Ovary (tissue), 3 donors: ENCODE data around the gene LPCAT2.

ENCODE experiments used
- CTCF ChIP-seq, 3 donors: fragments of 450-650 bp in 2 of 3; fragments of 200-600 bp in 1 of 3; IDR thresholded peaks; one replicate each; pipeline versions ENCODE4 v1.5.1 to v1.8.0; 2016 to 2022; ENCODE audit warnings: antibody characterized with exemption in 3 of 3, mild to moderate bottlenecking in 1 of 3
- EP300 ChIP-seq: sonication (generic); formaldehyde crosslinking; IDR thresholded peaks from one replicate; pipeline ENCODE4 v1.6.1; 2017; ENCODE audit warnings: antibody characterized with exemption
- donor health status: DM: no; HTN: no; CAD: no.

- TF ChIP-seq EP300, result no peak
- TF ChIP-seq CTCF (IDR thresholded peaks at IDR 0.05), result no peak
These were observed 114.2 kb downstream of the LPCAT2 start for GRCh38 chr16:55622930-55623561.
